ENCODE results near the gene ANAPC10.

The ANAPC10 gene

GRCh38 chr4:145108128-145108527 lies 10.1 kb upstream of the ANAPC10 start:
- TF ChIP-seq, protein P1, sequence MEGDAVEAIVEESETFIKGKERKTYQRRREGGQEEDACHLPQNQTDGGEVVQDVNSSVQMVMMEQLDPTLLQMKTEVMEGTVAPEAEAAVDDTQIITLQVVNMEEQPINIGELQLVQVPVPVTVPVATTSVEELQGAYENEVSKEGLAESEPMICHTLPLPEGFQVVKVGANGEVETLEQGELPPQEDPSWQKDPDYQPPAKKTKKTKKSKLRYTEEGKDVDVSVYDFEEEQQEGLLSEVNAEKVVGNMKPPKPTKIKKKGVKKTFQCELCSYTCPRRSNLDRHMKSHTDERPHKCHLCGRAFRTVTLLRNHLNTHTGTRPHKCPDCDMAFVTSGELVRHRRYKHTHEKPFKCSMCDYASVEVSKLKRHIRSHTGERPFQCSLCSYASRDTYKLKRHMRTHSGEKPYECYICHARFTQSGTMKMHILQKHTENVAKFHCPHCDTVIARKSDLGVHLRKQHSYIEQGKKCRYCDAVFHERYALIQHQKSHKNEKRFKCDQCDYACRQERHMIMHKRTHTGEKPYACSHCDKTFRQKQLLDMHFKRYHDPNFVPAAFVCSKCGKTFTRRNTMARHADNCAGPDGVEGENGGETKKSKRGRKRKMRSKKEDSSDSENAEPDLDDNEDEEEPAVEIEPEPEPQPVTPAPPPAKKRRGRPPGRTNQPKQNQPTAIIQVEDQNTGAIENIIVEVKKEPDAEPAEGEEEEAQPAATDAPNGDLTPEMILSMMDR (IDR thresholded peaks at IDR 0.05; ENCODE audit: borderline replicate concordance, insufficient read depth, low read depth, low read length): no peak
- H3K4me3 ChIP-seq (ENCODE audit: low read depth, low read length): no peak overlapping the region

DNA sequence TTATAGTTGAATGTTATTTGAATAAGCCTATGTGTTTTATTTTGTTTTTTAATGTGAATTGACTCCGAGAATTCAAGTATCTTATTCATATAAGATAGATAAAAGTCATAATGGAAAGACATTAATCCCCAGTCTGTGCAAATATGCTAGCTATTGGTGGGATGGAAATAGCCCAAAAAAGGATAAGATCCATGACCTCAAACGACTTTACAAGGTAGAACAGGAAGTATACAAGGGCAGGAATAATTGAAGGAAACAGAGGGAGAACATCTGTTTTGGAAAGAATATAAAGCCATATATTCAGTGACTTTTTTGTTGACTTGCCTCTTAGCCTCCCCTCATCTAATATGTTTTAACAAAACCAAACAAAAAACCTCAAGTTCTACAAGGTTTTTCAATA lies 9.1 kb upstream of the ANAPC10 start:
- TF ChIP-seq, protein P1 (IDR thresholded peaks at IDR 0.05; ENCODE audit: borderline replicate concordance, insufficient read depth, low read depth, low read length): no peak
- no peak overlapping the region for H3K4me3 ChIP-seq (ENCODE audit: low read depth, low read length)

GRCh38 chr4:145103496-145103895 lies 5.5 kb upstream of the ANAPC10 start:
- TF ChIP-seq, protein P1 (IDR thresholded peaks at IDR 0.05; ENCODE audit: borderline replicate concordance, insufficient read depth, low read depth, low read length): no peak
- H3K4me3 ChIP-seq (ENCODE audit: low read depth, low read length): no peak overlapping the region

DNA sequence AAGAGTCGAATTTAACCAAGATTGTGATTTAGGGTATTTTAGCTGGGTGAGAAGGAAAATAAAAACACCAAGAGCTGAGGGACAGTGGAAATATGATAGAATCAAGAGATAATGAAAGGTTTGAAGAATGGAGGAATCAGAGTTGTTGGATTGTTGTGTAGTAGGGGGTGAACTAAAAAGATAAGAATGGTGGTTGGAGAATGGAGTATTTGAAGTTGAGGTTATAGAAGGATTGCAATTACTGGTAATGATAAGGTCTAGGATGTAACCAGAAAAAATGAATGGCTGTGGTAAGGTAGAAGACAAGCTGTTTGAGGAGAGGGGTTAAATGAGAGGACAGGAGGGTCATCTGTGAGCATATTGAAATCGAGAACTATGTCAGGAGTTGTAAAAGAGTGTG lies 4.6 kb upstream of the ANAPC10 start:
- no peak overlapping the region for H3K4me3 ChIP-seq (ENCODE audit: low read depth, low read length)
- TF ChIP-seq, protein P1 (IDR thresholded peaks at IDR 0.05; ENCODE audit: borderline replicate concordance, insufficient read depth, low read depth, low read length): no peak

- no peak overlapping the region for H3K4me3 ChIP-seq (ENCODE audit: low read depth, low read length)
- TF ChIP-seq, protein P1 (IDR thresholded peaks at IDR 0.05; ENCODE audit: borderline replicate concordance, insufficient read depth, low read depth, low read length): no peak
Observed at GRCh38 chr4:145101091-145101490, 3.1 kb upstream of the ANAPC10 start.

GRCh38 chr4:145099653-145100052 lies 1.7 kb upstream of the ANAPC10 start:
- TF ChIP-seq, protein P1 (IDR thresholded peaks at IDR 0.05; ENCODE audit: borderline replicate concordance, insufficient read depth, low read depth, low read length): no peak
- H3K4me3 ChIP-seq (ENCODE audit: low read depth, low read length): peak overlapping the region; percentile 88

- TF ChIP-seq, protein P1 (IDR thresholded peaks at IDR 0.05; ENCODE audit: borderline replicate concordance, insufficient read depth, low read depth, low read length): no peak
- H3K4me3 ChIP-seq (ENCODE audit: low read depth, low read length): peak overlapping the region; percentile 88
Observed at GRCh38 chr4:145098675-145099037, 660 bp upstream of the ANAPC10 start.
